ENCODE data around the gene MINDY3.
"Not testable (repeated sequence)": the region's sequence is repeated elsewhere in the genome, so short reads cannot be mapped to it uniquely, and the experiment has no call there.

MINDY3 gene

DNA sequence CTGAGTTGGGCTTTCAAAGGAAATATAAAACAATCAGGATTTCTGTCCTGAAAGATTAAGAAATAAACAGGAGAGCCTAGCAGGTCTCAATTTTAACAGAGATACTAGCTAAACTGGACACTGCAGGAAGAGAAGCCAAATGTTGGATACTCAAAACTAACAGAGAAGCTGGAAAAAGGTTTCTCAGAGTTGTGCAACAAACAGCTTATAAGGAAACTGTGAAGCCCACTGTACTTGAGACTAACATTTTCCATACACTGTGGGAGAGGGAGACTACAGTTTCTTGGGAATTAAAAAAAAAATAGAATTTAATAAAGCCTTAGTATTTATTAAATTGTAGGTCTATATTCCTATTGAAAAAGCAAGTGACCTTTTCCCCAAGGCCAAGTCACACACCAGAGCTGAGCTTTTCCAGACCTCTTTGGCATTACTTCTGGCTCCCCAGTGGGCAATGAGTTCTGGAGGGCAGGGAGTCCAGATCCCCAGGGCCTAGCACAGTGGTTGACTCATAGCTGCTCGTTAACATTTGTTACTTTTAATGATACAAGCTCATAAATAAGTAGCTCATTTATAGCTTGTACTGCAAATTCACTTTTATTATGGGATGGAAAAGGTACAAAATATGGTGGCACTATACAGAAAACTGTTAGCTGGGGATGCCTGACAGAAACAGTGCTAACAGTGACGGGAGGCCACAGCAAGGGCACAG lies 68.3 kb downstream of the MINDY3 start:
- Histone ChIP-seq H3K4me3 (ENCODE audit: low read length) (peak overlapping the region; percentile 31), H3K9me3 (ENCODE audit: control insufficient read depth, low read length) (no peaks in the 10 kb centered on the region), H3K27me3 (replicated peaks; ENCODE audit: control insufficient read depth, insufficient read depth, low read length) (no peaks in the 10 kb centered on the region), H3K4me1 (ENCODE audit: control insufficient read depth, insufficient read depth, low read length) (peaks cover 51% of the 10 kb centered on the region), H3K9ac (ENCODE audit: low read length) (peak overlapping the region; percentile 28), H3K36me3 (ENCODE audit: control insufficient read depth, insufficient read depth, low read length, severe bottlenecking) (peaks cover 41% of the 10 kb centered on the region)
- peak; percentile 61 for DNase-seq (ENCODE audit: low read depth)

DNA sequence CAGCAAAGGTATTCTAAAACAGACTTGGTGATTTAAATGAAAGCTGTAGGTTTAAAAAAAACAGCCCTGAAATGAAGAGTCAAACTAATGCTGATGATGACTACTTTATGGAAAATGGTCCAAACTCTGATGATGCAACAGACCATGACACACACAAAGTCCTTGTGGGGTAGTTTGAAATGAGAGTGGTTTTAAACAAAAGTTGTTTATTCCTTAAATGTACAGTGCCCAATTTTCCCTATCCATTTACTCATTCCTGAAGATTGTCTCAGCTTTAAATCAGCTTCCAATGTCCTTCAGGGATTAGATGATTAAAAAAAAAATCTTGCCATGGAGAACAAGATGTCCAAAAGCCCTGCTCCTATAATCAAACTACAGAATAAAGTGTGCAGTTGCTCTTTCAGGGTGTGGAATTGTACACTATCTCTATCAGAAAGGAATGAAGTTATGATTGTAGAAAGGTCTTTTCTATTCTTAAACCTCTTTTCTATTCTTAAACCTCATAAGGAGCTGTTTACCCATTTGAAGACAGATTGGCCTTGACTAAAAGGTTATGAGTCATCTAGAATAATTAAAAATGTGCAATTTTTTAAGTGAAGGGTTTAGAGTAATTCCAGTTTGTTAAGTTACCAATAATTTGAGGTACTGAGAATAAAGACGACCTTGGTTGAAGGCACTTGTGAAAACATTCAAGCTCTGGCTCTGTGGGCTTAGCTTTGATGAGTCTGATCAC lies 70.3 kb downstream of the MINDY3 start:
- Histone ChIP-seq H3K4me3 (ENCODE audit: low read length) (peak overlapping the region; percentile 45), H3K9me3 (ENCODE audit: control insufficient read depth, low read length) (no peaks in the 10 kb centered on the region), H3K27me3 (replicated peaks; ENCODE audit: control insufficient read depth, insufficient read depth, low read length) (no peaks in the 10 kb centered on the region), H3K9ac (ENCODE audit: low read length) (peak overlapping the region; percentile 62), H3K4me1 (ENCODE audit: control insufficient read depth, insufficient read depth, low read length) (peaks cover 57% of the 10 kb centered on the region), H3K36me3 (ENCODE audit: control insufficient read depth, insufficient read depth, low read length, severe bottlenecking) (peaks cover 39% of the 10 kb centered on the region)
- DNase-seq (ENCODE audit: low read depth), result peak; percentile 87

DNA sequence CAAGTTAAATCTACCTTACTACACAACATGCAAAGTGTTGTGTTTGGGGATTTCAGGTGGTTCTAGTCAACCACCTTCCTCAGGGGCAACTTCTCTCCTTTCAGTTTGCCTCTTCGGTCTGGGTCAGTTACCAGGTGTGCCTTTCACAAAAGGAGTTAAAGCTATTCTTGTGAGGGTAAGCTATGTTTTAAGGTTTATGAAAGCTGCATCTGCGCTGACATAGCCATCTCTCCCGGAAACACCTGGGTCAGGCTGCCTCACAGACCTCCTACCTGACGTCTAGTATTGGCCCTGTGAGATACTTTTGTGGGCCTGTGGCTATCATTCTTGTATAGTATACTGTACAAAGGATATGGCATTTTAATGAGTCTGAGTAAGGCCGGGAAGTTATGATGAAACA lies 72.9 kb downstream of the MINDY3 start:
- Histone ChIP-seq H3K9ac (ENCODE audit: low read length) (no peak overlapping the region), H3K9me3 (ENCODE audit: control insufficient read depth, low read length) (no peaks in the 10 kb centered on the region), H3K4me1 (ENCODE audit: control insufficient read depth, insufficient read depth, low read length) (peaks cover 46% of the 10 kb centered on the region), H3K4me3 (ENCODE audit: low read length) (no peak overlapping the region), H3K27me3 (replicated peaks; ENCODE audit: control insufficient read depth, insufficient read depth, low read length) (no peaks in the 10 kb centered on the region), H3K36me3 (ENCODE audit: control insufficient read depth, insufficient read depth, low read length, severe bottlenecking) (peaks cover 31% of the 10 kb centered on the region)
- no peak for DNase-seq (ENCODE audit: low read depth)

DNA sequence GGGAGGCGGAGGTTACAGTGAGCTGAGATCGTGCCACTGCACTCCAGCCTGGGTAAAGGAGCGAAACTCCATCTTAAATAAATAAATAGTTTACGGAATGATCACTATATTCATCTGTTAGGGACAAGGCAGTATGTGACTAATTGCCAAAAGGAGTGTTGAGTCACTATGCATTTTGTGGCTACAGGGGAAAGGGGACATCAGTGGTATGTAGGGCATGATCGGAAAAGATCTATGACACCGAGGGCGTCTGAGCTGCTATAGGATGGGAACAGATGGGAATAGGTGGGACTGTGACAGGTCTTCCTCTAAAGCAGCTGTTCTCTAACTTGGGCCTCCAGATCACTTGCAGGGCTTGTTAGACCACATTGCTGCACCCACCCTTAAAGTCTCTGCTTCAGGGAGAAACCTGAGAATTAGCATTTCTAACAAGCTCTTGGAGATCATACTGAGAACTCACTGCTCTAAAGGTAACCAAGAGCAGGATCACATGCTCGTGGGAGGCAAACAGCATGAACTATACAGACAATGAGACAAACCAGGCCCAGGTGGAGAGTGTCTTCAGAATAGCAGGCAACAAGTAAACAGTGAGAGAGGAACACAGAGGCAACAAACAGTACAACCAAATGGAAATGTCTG lies 75.5 kb downstream of the MINDY3 start:
- no peaks in the 10 kb centered on the region for H3K27me3 ChIP-seq (replicated peaks; ENCODE audit: control insufficient read depth, insufficient read depth, low read length)
- peaks cover 42% of the 10 kb centered on the region for H3K36me3 ChIP-seq (ENCODE audit: control insufficient read depth, insufficient read depth, low read length, severe bottlenecking)
- no peak overlapping the region for H3K4me3 ChIP-seq (ENCODE audit: low read length)
- no peak overlapping the region for H3K9ac ChIP-seq (ENCODE audit: low read length)
- H3K4me1 ChIP-seq (ENCODE audit: control insufficient read depth, insufficient read depth, low read length), result peaks cover 33% of the 10 kb centered on the region
- DNase-seq (ENCODE audit: low read depth), result no peak
- no peaks in the 10 kb centered on the region for H3K9me3 ChIP-seq (ENCODE audit: control insufficient read depth, low read length)

DNA sequence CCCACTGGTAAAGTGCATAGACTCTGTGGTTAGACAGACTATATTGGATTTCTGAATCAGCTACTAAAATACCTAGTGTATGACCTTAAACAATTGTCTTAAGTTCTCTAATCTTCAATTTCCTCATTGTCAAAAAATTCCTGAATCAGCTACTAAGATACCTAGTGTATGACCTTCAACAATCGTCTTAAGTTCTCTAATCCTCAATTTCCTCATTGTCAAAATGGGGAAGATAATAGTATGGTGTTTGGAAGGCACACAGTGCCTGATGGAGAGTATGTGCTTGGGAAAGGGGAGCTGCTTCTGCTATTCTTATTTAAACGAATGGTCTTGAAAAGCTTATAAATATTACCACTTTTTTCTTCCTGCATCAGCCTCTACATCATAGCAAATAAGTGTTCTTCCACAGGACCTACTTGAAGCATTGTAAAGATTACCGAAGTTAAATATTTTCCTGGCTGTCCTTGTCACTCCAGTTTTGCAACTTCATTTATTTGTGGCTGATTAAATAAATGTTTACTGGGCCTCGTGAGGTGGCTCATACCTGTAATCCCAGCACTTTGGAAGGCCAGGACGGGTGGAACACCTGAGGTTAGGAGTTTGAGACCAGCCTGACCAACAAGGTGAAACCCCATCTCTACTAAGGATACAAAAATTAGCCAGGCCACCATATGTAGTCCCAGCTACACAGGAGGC lies 76.2 kb downstream of the MINDY3 start:
- Histone ChIP-seq H3K9me3 (ENCODE audit: control insufficient read depth, low read length) (no peaks in the 10 kb centered on the region), H3K27me3 (replicated peaks; ENCODE audit: control insufficient read depth, insufficient read depth, low read length) (no peaks in the 10 kb centered on the region), H3K36me3 (ENCODE audit: control insufficient read depth, insufficient read depth, low read length, severe bottlenecking) (peaks cover 45% of the 10 kb centered on the region), H3K4me1 (ENCODE audit: control insufficient read depth, insufficient read depth, low read length) (peaks cover 28% of the 10 kb centered on the region), H3K4me3 (ENCODE audit: low read length) (no peak overlapping the region), H3K9ac (ENCODE audit: low read length) (no peak overlapping the region)
- DNase-seq (ENCODE audit: low read depth), result no peak

DNA sequence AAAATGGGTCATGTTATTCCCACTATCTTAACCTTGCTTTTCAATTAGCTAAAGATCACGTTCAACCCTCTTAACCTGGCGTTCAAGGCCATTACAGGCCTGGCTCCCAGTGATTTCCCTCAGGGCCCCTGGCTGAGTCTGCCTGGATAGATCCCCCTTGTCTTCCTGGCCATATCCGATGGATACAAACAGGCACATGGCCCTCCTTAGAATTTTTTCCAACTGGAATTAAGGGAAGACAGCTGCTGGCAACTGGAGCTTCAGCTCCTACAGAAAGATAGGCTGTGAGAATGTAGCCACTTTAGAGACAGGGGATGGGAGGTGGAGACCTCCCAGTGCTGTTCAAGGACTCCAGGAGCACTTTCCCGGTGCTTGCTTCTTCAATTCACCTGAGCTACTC lies 77.5 kb downstream of the MINDY3 start:
- H3K36me3 ChIP-seq (ENCODE audit: control insufficient read depth, insufficient read depth, low read length, severe bottlenecking), result peaks cover 55% of the 10 kb centered on the region
- no peaks in the 10 kb centered on the region for H3K9me3 ChIP-seq (ENCODE audit: control insufficient read depth, low read length)
- no peak overlapping the region for H3K4me3 ChIP-seq (ENCODE audit: low read length)
- no peaks in the 10 kb centered on the region for H3K27me3 ChIP-seq (replicated peaks; ENCODE audit: control insufficient read depth, insufficient read depth, low read length)
- no peak overlapping the region for H3K9ac ChIP-seq (ENCODE audit: low read length)
- no peak for DNase-seq (ENCODE audit: low read depth)
- H3K4me1 ChIP-seq (ENCODE audit: control insufficient read depth, insufficient read depth, low read length), result peaks cover 27% of the 10 kb centered on the region

DNA sequence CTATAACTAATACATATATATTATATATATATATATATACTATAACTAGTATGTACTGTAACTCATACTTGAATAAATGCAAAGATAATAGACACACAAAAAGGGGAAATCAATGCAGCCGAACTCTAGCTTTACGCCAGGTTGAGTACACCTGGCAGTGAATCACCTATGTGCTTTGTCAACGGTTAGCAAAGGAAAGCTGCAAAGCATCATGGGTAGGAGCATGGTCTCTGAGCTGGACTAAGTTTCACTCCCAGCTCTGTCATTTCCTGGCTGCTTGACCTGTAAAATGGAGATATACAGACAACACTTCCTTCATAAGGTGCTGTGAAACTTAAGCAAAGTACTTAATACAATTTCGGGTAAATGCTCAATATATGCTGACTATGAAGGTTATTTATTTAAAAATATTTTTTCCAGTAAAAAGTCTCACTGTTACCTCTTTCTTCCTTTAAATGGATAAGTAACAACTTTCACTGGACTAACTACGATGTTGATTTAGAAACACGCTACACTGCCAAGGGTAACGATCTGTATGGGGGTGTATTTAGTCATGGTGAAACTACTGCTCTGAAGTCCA lies 78.8 kb downstream of the MINDY3 start:
- Histone ChIP-seq H3K27me3 (replicated peaks; ENCODE audit: control insufficient read depth, insufficient read depth, low read length) (no peaks in the 10 kb centered on the region), H3K4me3 (ENCODE audit: low read length) (no peak overlapping the region), H3K4me1 (ENCODE audit: control insufficient read depth, insufficient read depth, low read length) (peaks cover 18% of the 10 kb centered on the region), H3K9ac (ENCODE audit: low read length) (no peak overlapping the region), H3K9me3 (ENCODE audit: control insufficient read depth, low read length) (peaks cover 7% of the 10 kb centered on the region), H3K36me3 (ENCODE audit: control insufficient read depth, insufficient read depth, low read length, severe bottlenecking) (peaks cover 57% of the 10 kb centered on the region)
- no peak for DNase-seq (ENCODE audit: low read depth)

DNA sequence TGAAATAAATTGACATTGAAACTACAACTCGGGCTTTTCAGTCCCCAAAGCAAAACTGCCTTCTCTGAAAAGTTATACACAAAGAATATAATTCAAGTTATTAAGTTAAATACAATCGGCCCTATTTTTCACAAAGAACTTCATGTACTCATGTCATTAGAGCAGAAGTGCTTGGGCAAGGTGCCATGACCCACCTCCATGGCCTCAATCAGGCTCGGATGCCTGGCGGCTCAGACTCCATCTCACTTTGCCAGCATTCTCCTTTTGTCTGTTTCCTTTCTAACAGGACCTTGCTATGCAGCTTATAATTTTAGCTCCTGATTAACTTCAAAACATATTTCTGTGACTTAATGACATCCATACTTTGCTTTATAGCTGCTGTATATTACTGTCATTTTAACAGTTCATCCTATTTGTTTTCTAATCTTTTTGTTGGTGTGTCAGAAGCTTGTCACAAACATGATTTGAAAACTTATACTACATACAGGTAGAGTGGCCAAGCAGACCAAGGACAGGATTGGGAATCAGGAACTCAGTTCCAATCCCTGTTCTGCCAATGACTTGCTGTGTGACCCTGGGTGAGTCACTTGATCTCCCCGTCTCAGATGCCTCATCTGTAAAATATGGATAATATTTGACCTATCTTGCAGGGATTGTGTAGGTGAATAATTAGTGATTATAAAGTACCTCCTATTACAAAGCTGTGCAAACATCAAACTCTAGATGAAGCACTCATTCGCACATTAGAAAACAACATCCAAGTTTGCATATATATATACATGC lies 79.8 kb downstream of the MINDY3 start:
- DNase-seq (ENCODE audit: low read depth), result no peak
- H3K9me3 ChIP-seq (ENCODE audit: control insufficient read depth, low read length), result peaks cover 7% of the 10 kb centered on the region
- H3K4me1 ChIP-seq (ENCODE audit: control insufficient read depth, insufficient read depth, low read length), result peaks cover 20% of the 10 kb centered on the region
- no peaks in the 10 kb centered on the region for H3K27me3 ChIP-seq (replicated peaks; ENCODE audit: control insufficient read depth, insufficient read depth, low read length)
- H3K9ac ChIP-seq (ENCODE audit: low read length), result no peak overlapping the region
- H3K4me3 ChIP-seq (ENCODE audit: low read length), result no peak overlapping the region
- peaks cover 48% of the 10 kb centered on the region for H3K36me3 ChIP-seq (ENCODE audit: control insufficient read depth, insufficient read depth, low read length, severe bottlenecking)

DNA sequence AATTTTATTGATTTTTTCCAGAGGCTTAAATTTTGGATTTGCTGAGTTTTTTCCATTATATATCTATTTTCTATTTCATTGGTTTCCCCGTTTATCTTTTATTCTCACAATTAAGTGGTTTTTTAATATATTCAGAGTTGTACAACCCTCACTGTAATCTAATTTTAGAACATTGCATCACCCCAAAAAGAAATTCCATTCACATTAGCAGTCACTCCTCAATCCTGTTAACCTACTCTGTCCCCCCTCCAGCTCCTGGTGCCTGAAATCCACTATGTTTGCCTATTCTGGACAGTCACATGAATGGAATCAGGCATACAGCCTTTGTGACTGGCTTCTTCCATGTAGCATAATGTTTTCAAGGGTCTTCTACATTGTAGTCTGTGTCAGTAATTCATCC lies 84.8 kb downstream of the MINDY3 start:
- H3K4me3 ChIP-seq (ENCODE audit: low read length), result no peak overlapping the region
- DNase-seq (ENCODE audit: low read depth), result peak; percentile 82

DNA sequence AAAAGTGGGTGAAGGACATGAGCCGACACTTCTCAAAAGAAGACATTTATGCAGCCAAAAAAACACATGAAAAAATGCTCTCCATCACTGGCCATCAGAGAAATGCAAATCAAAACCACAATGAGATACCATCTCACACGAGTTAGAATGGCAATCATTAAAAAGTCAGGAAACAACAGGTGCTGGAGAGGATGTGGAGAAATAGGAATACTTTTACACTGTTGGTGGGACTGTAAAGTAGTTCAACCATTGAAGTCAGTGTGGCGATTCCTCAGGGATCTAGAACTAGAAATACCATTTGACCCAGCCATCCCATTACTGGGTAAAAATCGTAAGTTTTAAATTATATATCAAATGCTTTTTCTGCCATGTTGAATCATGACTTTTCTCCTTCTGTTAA lies 85.8 kb downstream of the MINDY3 start:
- not testable (repeated sequence) for H3K9ac ChIP-seq (ENCODE audit: low read length); H3K27me3 ChIP-seq (replicated peaks; ENCODE audit: control insufficient read depth, insufficient read depth, low read length)
- peaks cover 26% of the 10 kb centered on the region for H3K36me3 ChIP-seq (ENCODE audit: control insufficient read depth, insufficient read depth, low read length, severe bottlenecking)

More for the DNA sequence above, 84.8 kb downstream of the MINDY3 start:
- peaks cover 7% of the 10 kb centered on the region for H3K9me3 ChIP-seq (ENCODE audit: control insufficient read depth, low read length)
- peaks cover 23% of the 10 kb centered on the region for H3K4me1 ChIP-seq (ENCODE audit: control insufficient read depth, insufficient read depth, low read length)
- no peak overlapping the region for H3K9ac ChIP-seq (ENCODE audit: low read length)
- peaks cover 27% of the 10 kb centered on the region for H3K36me3 ChIP-seq (ENCODE audit: control insufficient read depth, insufficient read depth, low read length, severe bottlenecking)
- H3K27me3 ChIP-seq (replicated peaks; ENCODE audit: control insufficient read depth, insufficient read depth, low read length), result no peaks in the 10 kb centered on the region

More for the DNA sequence above, 85.8 kb downstream of the MINDY3 start:
- not testable (repeated sequence) for H3K4me3 ChIP-seq (ENCODE audit: low read length); H3K9me3 ChIP-seq (ENCODE audit: control insufficient read depth, low read length); DNase-seq (ENCODE audit: low read depth)
- peaks cover 13% of the 10 kb centered on the region for H3K4me1 ChIP-seq (ENCODE audit: control insufficient read depth, insufficient read depth, low read length)

All from adipocyte (in vitro differentiated cells).